GM12892 (cell line): ENCODE measurements around the gene CANX.

Source experiments
- POLR2A ChIP-seq: IDR thresholded peaks from 2 replicates; pipeline ENCODE4 v1.6.1; 2011; ENCODE audit warnings: low read depth, low read length, control low read depth
- POLR2AphosphoS5 ChIP-seq: IDR thresholded peaks from 2 replicates; pipeline ENCODE4 v1.6.1; 2011; ENCODE audit warnings: low read depth, low read length, control low read depth

GRCh38 chr5:179759581-179760551 is 61.1 kb downstream of the CANX start:
- TF ChIP-seq POLR2A (no peak), POLR2AphosphoS5 (no peak)
